Smooth muscle cell (in vitro differentiated cells): ENCODE results near the gene ANAPC13. TPM values are rescaled to one million over a fixed set of nuclear protein-coding genes. Genes with fewer than 3 reads are reported as not detected.

ENCODE experiments used
- DNase-seq: peaks from one replicate; lab custom pipeline; 2025; ENCODE audit not compliant: unreplicated experiment; lab: John Stamatoyannopoulos, UW
- H2AFZ ChIP-seq: fragments of 200-600 bp; sonication (generic); 2 replicates; pipeline ENCODE4 v1.6.0; 2016; ENCODE audit warnings: antibody characterized with exemption, low read depth, mild to moderate bottlenecking
- H3F3A ChIP-seq: fragments of 200-600 bp; sonication (generic); 2 replicates; pipeline ENCODE4 v1.6.0; 2017; ENCODE audit warnings: antibody characterized with exemption, low read depth
- H3K27ac ChIP-seq: fragments of 200-600 bp; sonication (generic); 2 replicates; pipeline ENCODE4 v1.5.1; 2016; ENCODE audit warnings: low read depth, mild to moderate bottlenecking
- H3K27me3 ChIP-seq: fragments of 200-600 bp; sonication (generic); 2 replicates; pipeline ENCODE4 v1.6.1; 2016; ENCODE audit warnings: low read depth, mild to moderate bottlenecking
- H3K36me3 ChIP-seq: fragments of 200-600 bp; sonication (generic); 2 replicates; pipeline ENCODE4 v1.5.1; 2016; ENCODE audit warnings: low read depth
- H3K4me1 ChIP-seq: fragments of 200-600 bp; sonication (generic); 2 replicates; pipeline ENCODE4 v1.5.1; 2016; ENCODE audit warnings: low read depth
- H3K4me2 ChIP-seq: fragments of 200-600 bp; sonication (generic); 2 replicates; pipeline ENCODE4 v1.6.0; 2016; ENCODE audit warnings: mild to moderate bottlenecking
- H3K4me3 ChIP-seq: fragments of 200-600 bp; sonication (generic); 2 replicates; pipeline ENCODE4 v1.5.1; 2016; ENCODE audit warnings: mild to moderate bottlenecking
- H3K79me2 ChIP-seq: fragments of 200-600 bp; sonication (generic); 2 replicates; pipeline ENCODE4 v1.6.0; 2016; ENCODE audit warnings: low read depth, mild to moderate bottlenecking
- H3K9ac ChIP-seq: fragments of 200-600 bp; sonication (generic); 2 replicates; pipeline ENCODE4 v1.6.0; 2016; ENCODE audit warnings: low read depth
- H3K9me3 ChIP-seq: fragments of 200-600 bp; sonication (generic); replicated peaks from 2 replicates; pipeline ENCODE4 v1.5.1; 2016; ENCODE audit warnings: low read depth
- H4K20me1 ChIP-seq: fragments of 200-600 bp; sonication (generic); 2 replicates; pipeline ENCODE4 v1.6.0; 2016; ENCODE audit warnings: low read depth
- CTCF ChIP-seq: fragments of 200-600 bp; sonication (generic); IDR thresholded peaks from 2 replicates; pipeline ENCODE4 v1.5.1; 2017; ENCODE audit warnings: borderline replicate concordance, mild to moderate bottlenecking, antibody characterized with exemption; ENCODE audit not compliant: insufficient read depth, poor library complexity, severe bottlenecking
- WGBS: methylation state at CpG from one replicate; pipeline ENCODE4 v1.1.7; 2016; ENCODE audit warnings: low lambda C conversion rate; 5-methylcytosine and 5-hydroxymethylcytosine counted together
- polyA plus RNA-seq: library from polyadenylated mRNA; unstranded; fragments of >200 nt; fragmentation: Nextera tagmentation; extraction: Ambion mirVana; gene quantifications from 2 replicates; pipeline ENCODE4 v1.2.1, GENCODE V29; 2016
- total RNA-seq: library from RNA; depleted of rRNA; stranded (reverse); fragments of >200 nt; gene quantifications from 2 replicates; pipeline ENCODE4 v1.2.3, GENCODE V29; 2014

ANAPC13 gene
- total and polyA plus RNA-seq, 2 experiments from 2014 or later: 114 to 115 TPM

DNA sequence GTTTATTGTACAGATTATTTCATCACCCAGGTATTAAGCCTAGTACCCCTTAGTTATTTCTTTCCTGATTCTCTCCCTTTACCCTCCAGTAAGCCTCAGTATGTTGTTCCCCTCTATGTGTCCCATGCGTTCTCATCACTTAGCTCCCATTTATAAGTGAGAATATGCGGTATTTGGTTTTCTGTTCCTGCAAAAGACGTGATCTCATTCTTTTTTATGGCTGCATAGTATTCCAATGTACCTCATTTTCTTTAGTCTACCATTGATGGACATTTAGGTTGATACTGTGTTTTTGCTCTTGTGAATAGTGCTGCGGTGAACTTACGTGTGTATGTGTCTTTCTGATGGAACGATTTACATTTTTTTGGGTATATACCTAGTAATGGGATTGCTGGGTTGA, 36.8 kb upstream of the ANAPC13 start:
- H3K27me3 ChIP-seq: no peaks in the 10 kb centered on the region
- no peak for TF ChIP-seq CTCF
- DNase-seq: no peak
- H3K4me2 ChIP-seq: no peak overlapping the region
- no peaks in the 10 kb centered on the region for H3F3A ChIP-seq
- H3K36me3 ChIP-seq: peaks cover 11% of the 10 kb centered on the region
- H3K27ac ChIP-seq: no peak overlapping the region
- WGBS: 100% methylated on average over 6 of the region's 6 CpGs
- H4K20me1 ChIP-seq: peaks cover 13% of the 10 kb centered on the region
- H3K9ac ChIP-seq: no peak overlapping the region
- H3K4me1 ChIP-seq: no peaks in the 10 kb centered on the region
- H3K79me2 ChIP-seq: peaks cover 34% of the 10 kb centered on the region
- H2AFZ ChIP-seq: no peak overlapping the region
- no peaks in the 10 kb centered on the region for H3K9me3 ChIP-seq
- no peak overlapping the region for H3K4me3 ChIP-seq

DNA sequence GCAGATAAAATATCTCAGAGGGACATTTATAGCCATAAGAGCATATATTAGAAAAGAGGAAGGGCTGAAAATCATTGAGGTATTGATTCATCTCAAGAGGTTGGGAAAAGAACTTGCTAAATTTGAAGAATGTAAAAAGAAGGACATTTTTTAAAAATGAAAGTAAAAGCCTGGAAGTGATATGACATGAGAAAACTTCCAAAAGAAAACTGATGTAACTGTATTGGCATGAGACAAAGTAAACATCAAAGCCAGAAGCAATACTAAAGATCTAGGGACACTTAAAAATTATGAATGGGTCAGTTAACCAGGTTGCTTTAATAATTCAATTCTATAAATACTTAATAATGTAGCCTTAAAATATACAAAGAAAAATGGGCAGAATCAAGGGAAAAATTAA, 32.0 kb upstream of the ANAPC13 start:
- Histone ChIP-seq H3K36me3 (peaks cover 4% of the 10 kb centered on the region), H3K27ac (no peak overlapping the region), H4K20me1 (no peaks in the 10 kb centered on the region), H3K9me3 (no peaks in the 10 kb centered on the region), H2AFZ (no peak overlapping the region), H3K27me3 (no peaks in the 10 kb centered on the region), H3K4me2 (no peak overlapping the region), H3K4me3 (no peak overlapping the region), H3F3A (no peaks in the 10 kb centered on the region), H3K79me2 (peaks cover 6% of the 10 kb centered on the region), H3K4me1 (no peaks in the 10 kb centered on the region), H3K9ac (no peak overlapping the region)
- no peak for DNase-seq
- no peak for TF ChIP-seq CTCF

DNA sequence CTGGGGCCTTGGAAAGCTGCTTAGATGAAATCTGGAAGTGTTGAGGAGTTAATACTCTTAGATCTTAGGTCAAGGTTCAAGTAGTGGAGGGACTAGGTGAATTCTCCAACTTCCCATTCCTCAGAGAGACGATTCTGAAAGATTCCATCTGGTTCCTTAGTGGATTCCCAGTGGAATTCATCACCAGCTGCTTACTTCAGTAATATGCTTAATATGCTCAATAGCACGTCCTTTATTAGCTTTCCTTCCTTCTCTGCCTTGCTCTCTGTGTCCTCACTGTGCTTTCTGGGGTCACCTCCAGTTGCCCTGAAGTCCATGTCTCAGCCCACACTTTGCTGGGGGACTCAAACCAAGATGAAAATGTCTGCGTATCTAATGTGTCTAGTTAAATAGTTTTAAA, 31.1 kb upstream of the ANAPC13 start:
- Histone ChIP-seq H3K9me3 (no peaks in the 10 kb centered on the region), H3K4me2 (no peak overlapping the region), H3K36me3 (peaks cover 4% of the 10 kb centered on the region), H3K79me2 (no peaks in the 10 kb centered on the region), H3K4me1 (no peaks in the 10 kb centered on the region), H3K4me3 (no peak overlapping the region), H3F3A (no peaks in the 10 kb centered on the region), H3K27me3 (no peaks in the 10 kb centered on the region), H3K9ac (no peak overlapping the region), H2AFZ (no peak overlapping the region), H3K27ac (no peak overlapping the region), H4K20me1 (no peaks in the 10 kb centered on the region)
- WGBS: 91% methylated on average over 3 of the region's 3 CpGs
- no peak for DNase-seq
- no peak for TF ChIP-seq CTCF

- no peaks in the 10 kb centered on the region for H4K20me1 ChIP-seq
- no peaks in the 10 kb centered on the region for H3K27me3 ChIP-seq
- peaks cover 4% of the 10 kb centered on the region for H3K79me2 ChIP-seq
- H3K4me3 ChIP-seq: no peak overlapping the region
- H3K4me1 ChIP-seq: no peaks in the 10 kb centered on the region
- H3K27ac ChIP-seq: no peak overlapping the region
- no peaks in the 10 kb centered on the region for H3K9me3 ChIP-seq
- no peak overlapping the region for H2AFZ ChIP-seq
- no peak overlapping the region for H3K9ac ChIP-seq
- H3K4me2 ChIP-seq: no peak overlapping the region
- WGBS: 92% methylated on average over 2 of the region's 2 CpGs
- no peaks in the 10 kb centered on the region for H3F3A ChIP-seq
- DNase-seq: no peak
- TF ChIP-seq CTCF: no peak
- H3K36me3 ChIP-seq: peaks cover 3% of the 10 kb centered on the region
These were observed 25.7 kb upstream of the ANAPC13 start for GRCh38 chr3:134511500-134511899.
